HUES48 (cell line): ENCODE results near the gene KIFBP.
"Not testable (repeated sequence)": the region's sequence is repeated elsewhere in the genome, so short reads cannot be mapped to it uniquely, and the experiment has no call there.

Source experiments
- H3K27ac ChIP-seq: one replicate; pipeline ENCODE4 v1.7.0; 2013; ENCODE audit warnings: low read depth, low read length, inconsistent platforms
- H3K27me3 ChIP-seq: 2 replicates; pipeline ENCODE4 v1.6.1; 2013; ENCODE audit warnings: mild to moderate bottlenecking, low read length; ENCODE audit not compliant: control insufficient read depth, insufficient read depth
- H3K36me3 ChIP-seq: 2 replicates; pipeline ENCODE4 v1.6.1; 2013; ENCODE audit warnings: low read length; ENCODE audit not compliant: control insufficient read depth, insufficient read depth
- H3K4me1 ChIP-seq: 2 replicates; pipeline ENCODE4 v1.6.1; 2013; ENCODE audit warnings: mild to moderate bottlenecking, low read length; ENCODE audit not compliant: control insufficient read depth, insufficient read depth
- H3K4me3 ChIP-seq: 2 replicates; pipeline ENCODE4 v1.5.1; 2013; ENCODE audit warnings: mild to moderate bottlenecking, low read depth, low read length
- H3K9ac ChIP-seq: 2 replicates; pipeline ENCODE4 v1.6.1; 2013; ENCODE audit warnings: mild to moderate bottlenecking, low read depth, low read length, moderate library complexity
- H3K9me3 ChIP-seq: 2 replicates; pipeline ENCODE4 v1.6.1; 2013; ENCODE audit warnings: low read length; ENCODE audit not compliant: control insufficient read depth, insufficient read depth

Gene KIFBP

DNA sequence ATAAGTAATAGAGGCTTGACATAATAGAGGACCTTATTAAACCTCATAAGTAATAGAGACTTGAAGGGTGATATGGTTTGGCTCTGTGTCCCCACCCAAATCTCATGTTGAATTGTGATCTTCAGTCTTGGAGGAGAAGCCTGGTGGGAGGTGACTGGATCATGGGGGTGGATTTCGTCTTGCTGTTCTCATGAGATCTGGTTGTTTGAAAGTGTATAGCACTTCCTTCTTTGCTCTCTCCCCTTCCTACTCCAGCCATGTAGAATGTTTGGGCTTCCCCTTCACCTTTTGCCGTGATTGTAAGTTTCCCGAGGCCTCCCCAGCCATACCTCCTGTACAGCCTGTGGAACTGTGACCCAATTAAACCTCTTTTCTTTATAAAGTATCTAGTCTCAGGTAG lies 8.6 kb downstream of the KIFBP start:
- Histone ChIP-seq H3K27me3 (no peaks in the 10 kb centered on the region), H3K4me1 (no peaks in the 10 kb centered on the region), H3K4me3 (no peak overlapping the region), H3K9ac (no peak overlapping the region), H3K9me3 (no peaks in the 10 kb centered on the region), H3K27ac (no peak overlapping the region), H3K36me3 (peaks cover 32% of the 10 kb centered on the region)

DNA sequence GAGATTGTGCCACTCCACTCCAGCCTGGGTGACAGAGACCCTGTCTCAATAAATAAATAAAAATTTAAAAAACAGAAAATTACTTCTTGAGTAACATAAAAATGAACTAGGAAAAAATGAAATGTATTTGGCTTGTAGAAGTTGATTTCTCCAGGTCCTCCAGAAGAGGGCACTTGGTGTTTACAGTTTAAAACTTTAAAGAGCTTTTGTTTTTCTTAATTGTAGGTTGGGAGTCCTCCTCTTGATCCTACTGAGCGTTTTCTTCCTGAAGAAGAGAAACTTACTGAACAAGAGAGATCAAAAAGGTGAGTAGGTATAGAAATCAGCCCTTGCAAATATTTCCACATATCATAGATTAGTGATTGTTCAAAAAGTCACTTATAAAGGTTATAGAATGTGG lies 16.2 kb downstream of the KIFBP start:
- H3K9ac ChIP-seq = no peak overlapping the region
- H3K9me3 ChIP-seq = no peaks in the 10 kb centered on the region
- H3K27me3 ChIP-seq = no peaks in the 10 kb centered on the region
- H3K36me3 ChIP-seq = peaks cover 79% of the 10 kb centered on the region
- H3K4me1 ChIP-seq = no peaks in the 10 kb centered on the region
- H3K27ac ChIP-seq = no peak overlapping the region
- no peak overlapping the region for H3K4me3 ChIP-seq

DNA sequence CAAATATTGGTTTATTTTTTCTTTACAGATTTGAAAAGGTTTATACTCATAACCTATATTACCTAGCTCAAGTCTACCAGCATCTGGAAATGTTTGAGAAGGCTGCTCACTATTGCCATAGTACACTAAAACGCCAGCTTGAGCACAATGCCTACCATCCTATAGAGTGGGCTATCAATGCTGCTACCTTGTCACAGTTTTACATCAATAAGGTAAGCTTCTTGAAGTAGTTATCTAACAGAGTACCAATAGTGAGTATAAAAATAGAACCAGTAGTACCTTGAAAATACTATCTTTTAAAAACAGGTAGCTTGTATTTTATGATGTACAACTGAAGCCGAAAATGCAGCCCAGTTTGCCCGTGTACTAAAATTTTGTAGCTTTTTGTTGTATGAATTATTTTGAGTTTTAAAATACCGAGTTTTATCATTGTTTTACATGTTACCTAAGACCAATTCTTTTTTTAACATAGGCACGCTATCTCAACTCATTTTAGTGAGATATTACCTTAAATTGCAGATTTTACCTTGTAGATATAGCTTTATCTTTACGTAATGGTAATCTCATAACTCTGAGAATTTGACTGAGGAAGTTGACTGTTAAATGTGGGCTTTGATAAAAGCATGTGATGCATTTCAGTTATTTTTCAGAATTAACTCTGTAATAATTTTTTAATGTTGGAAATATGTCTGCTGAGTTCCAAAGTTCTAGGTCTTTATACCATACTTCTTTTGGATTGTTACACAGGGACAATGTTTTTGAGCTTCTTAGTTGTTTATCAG lies 17.3 kb downstream of the KIFBP start:
- no peak overlapping the region for H3K4me3 ChIP-seq
- H3K9me3 ChIP-seq = no peaks in the 10 kb centered on the region
- no peak overlapping the region for H3K9ac ChIP-seq
- H3K27ac ChIP-seq = no peak overlapping the region
- H3K36me3 ChIP-seq = peaks cover 79% of the 10 kb centered on the region
- H3K27me3 ChIP-seq = no peaks in the 10 kb centered on the region
- H3K4me1 ChIP-seq = no peaks in the 10 kb centered on the region

DNA sequence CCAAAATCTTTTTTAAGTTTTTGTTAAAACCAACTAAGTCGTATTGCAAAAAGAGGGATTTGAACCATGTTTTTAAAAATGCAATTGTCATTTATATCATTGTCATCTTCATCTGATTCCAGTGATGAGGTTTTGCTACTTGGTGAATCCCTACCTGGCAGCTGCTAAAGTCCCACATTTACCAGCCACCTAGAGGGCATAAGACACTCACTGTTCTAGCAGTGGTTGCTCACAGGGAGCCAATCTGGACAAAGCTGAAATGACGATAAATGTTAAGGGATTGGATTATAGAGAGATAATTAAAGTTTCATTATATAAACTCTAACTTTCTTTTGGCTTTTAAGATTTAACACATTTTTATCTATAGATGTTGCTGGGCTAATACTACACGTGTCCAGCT lies 18.7 kb downstream of the KIFBP start:
- no peak overlapping the region for H3K27ac ChIP-seq
- H3K36me3 ChIP-seq = peaks cover 78% of the 10 kb centered on the region
- no peak overlapping the region for H3K4me3 ChIP-seq
- H3K9me3 ChIP-seq = no peaks in the 10 kb centered on the region
- H3K4me1 ChIP-seq = no peaks in the 10 kb centered on the region
- no peak overlapping the region for H3K9ac ChIP-seq
- no peaks in the 10 kb centered on the region for H3K27me3 ChIP-seq

DNA sequence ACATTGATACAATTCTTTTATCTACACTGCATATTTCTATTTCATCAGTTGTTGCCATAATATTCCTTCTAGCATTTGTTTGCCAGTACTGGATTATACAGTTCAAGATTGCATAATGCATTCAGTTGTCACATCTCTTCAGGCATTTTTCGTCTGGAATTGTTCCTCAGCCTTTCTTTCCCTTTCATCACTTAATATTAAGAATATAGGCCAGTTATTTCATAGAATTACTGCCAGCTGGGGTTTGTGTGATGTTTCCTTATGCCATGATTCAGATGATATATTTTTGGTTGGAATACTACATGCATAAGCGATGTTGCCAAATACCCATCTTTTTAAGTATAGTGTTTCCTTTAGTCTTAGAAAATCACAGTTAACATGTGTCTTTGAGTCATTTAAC lies 20.8 kb downstream of the KIFBP start:
- Histone ChIP-seq H3K36me3 (peaks cover 86% of the 10 kb centered on the region), H3K4me3 (no peak overlapping the region), H3K27me3 (no peaks in the 10 kb centered on the region), H3K9ac (no peak overlapping the region), H3K4me1 (no peaks in the 10 kb centered on the region), H3K27ac (no peak overlapping the region), H3K9me3 (no peaks in the 10 kb centered on the region)

DNA sequence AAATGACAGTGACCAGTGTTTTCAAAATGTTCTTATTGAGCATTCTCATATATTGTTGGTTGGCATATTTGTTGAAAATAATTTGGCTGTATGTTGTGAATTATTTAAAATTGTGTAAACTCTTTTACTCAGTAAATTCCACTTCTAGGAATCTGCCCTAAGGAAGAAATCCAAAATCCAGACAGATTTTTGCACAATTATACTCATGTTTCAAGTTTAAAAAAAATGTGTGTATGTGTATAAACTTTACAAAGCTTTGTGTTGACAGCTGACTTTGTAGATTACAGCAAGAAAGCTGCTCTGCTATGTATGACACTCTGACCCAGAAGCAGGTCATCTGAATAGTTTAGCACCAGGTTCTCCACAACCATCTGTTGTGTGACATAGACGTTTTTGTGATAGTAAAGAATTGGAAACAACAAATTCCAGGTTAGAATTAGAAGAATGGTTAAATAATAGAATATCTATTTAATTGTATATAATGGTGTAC lies 21.6 kb downstream of the KIFBP start:
- Histone ChIP-seq H3K9ac (no peak overlapping the region), H3K4me3 (no peak overlapping the region), H3K36me3 (peaks cover 83% of the 10 kb centered on the region), H3K9me3 (no peaks in the 10 kb centered on the region), H3K27ac (no peak overlapping the region), H3K4me1 (no peaks in the 10 kb centered on the region), H3K27me3 (no peaks in the 10 kb centered on the region)

DNA sequence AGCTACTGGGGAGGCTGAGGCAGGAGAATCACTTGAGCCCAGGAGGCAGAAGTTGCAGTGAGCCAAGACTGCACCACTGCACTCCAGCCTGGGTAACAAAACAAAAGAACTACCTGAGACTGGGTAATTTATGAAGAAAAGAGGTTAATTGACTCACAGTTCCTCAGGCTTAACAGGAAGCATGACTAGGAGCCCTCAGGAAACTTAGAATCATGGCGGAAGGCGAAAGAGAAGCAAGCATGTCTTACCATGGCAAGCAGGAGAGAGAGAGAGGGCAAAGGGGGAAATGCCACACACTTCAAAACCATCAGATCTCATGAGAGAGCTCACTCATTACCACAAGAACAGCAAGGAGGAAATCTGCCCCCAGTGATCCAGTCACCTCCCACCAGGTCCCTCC lies 24.2 kb downstream of the KIFBP start:
- not testable (repeated sequence) for H3K27me3 ChIP-seq, H3K4me1 ChIP-seq, H3K27ac ChIP-seq, H3K9ac ChIP-seq, H3K4me3 ChIP-seq, H3K9me3 ChIP-seq
- H3K36me3 ChIP-seq = peaks cover 76% of the 10 kb centered on the region

DNA sequence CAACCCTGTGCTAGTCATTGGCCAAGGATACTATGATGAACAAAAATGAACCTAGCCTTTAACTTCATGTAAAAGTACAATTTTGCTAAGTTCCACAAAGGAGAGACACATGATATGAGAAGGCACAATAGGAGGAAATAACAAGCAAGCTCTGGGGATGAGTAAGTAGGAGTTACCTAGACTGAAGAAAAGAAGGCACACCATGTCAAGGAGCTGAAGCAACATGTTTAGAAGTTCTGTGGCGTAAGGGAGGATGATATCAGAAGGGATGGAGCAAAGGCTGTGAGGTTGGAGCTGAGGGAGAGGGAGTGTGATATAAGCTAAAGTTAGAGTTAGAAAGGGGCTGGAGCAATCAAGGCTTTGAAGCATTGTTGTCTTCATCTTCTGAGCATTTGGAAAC lies 25.6 kb downstream of the KIFBP start:
- no peaks in the 10 kb centered on the region for H3K4me1 ChIP-seq
- no peak overlapping the region for H3K4me3 ChIP-seq
- no peaks in the 10 kb centered on the region for H3K9me3 ChIP-seq
- peaks cover 70% of the 10 kb centered on the region for H3K36me3 ChIP-seq
- H3K27me3 ChIP-seq = no peaks in the 10 kb centered on the region
- H3K27ac ChIP-seq = no peak overlapping the region
- H3K9ac ChIP-seq = no peak overlapping the region

DNA sequence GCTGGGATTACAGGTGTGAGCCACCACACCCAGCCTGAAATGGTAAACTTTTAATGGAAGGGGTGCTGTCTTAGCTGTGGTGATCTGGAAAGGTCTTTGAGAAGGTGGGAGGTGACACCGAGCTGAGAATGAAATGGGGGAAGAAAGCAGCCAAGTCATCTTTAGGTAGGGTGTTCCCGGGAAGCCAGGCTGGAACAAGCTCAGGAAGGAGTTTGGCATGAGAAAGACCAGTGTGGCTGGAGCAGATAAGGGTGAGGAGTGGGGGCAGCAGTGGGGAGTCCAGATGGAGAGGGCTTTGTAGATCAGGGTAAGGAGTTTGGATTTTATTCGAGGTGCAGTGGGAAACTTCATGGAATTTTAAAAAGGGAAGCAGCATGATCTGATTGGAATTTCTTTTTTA lies 30.0 kb downstream of the KIFBP start:
- no peaks in the 10 kb centered on the region for H3K4me1 ChIP-seq
- peaks cover 34% of the 10 kb centered on the region for H3K36me3 ChIP-seq
- no peaks in the 10 kb centered on the region for H3K9me3 ChIP-seq
- no peaks in the 10 kb centered on the region for H3K27me3 ChIP-seq
- H3K27ac ChIP-seq = no peak overlapping the region
- H3K4me3 ChIP-seq = no peak overlapping the region
- H3K9ac ChIP-seq = no peak overlapping the region

DNA sequence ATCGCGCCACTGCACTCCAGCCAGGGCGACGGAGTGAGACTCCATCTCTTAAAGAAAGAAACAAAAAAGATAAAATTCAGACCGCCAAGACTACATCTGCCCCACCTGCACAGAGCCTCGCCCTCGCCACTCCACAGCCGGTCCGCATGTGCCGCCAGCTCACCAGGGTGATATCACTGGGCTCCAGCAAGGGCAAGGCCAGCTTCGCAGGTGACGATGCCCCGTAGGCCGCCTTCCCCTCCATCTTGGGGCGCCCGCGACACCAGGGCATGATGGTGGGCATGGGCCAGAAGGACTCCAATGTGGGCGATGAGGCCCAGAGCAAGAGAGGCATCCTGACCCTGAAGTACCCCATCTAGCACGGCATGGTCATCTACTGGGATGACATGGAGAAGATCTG lies 34.0 kb downstream of the KIFBP start:
- no peaks in the 10 kb centered on the region for H3K9me3 ChIP-seq
- no peak overlapping the region for H3K4me3 ChIP-seq
- no peaks in the 10 kb centered on the region for H3K4me1 ChIP-seq
- H3K36me3 ChIP-seq = peaks cover 5% of the 10 kb centered on the region; the same call in 1 of the 2 replicates
- H3K27ac ChIP-seq = no peak overlapping the region
- no peak overlapping the region for H3K9ac ChIP-seq
- H3K27me3 ChIP-seq = no peaks in the 10 kb centered on the region

DNA sequence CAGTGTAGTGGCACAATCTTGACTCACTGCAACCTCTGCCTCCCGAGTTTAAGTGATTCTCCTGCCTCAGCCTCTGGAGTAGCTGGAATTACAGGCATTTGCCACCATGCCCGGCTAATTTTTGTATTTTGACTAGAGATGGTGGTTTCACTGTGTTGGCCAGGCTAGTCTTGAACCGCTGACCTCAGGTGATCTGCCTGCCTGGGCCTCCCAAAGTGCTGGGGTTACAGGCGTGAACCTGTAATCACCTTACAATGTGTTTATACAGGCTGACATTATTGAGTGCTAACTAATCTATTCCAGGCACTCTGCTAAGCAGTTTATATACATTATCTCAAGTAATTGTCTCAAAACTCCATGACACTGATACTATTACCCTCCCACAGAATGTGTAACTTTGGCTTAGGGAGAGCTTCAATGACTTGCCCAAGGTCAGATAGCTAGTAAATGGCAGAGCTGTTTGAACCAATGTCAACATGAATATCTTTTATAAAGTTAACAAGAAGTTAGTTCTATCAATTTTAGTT lies 36.8 kb downstream of the KIFBP start:
- Histone ChIP-seq H3K27me3 (no peaks in the 10 kb centered on the region), H3K9me3 (peaks cover 4% of the 10 kb centered on the region; the same call in 1 of the 2 replicates), H3K9ac (no peak overlapping the region), H3K4me3 (no peak overlapping the region), H3K36me3 (no peaks in the 10 kb centered on the region), H3K27ac (no peak overlapping the region), H3K4me1 (no peaks in the 10 kb centered on the region)
